Measurements from ENCODE around the gene GLUL. TPM values are rescaled to one million over a fixed set of nuclear protein-coding genes. Genes with fewer than 3 reads are reported as not detected.

GLUL gene
- over 10,000 TPM in 1 of 3 donors, 1,000 to 10,000 TPM in 2; 1,940 to 10,612 (median 2,824) TPM for total RNA-seq

GRCh38 chr1:182391362-182392049 is at the start of gene GLUL:
Gene GLUL, minus strand, starts transcription at chr1:182391790. Its CDS starts 3,053 bp downstream, at chr1:182388737.
- intact Hi-C loops (cut with DNase I; ENCODE audit: low total_unique reads): loop anchor here (5.0 to 10.0 kb wide), 2 partner anchors 249 to 297 kb away; no protein-coding TSS in a partner anchor
- peak; percentile 93 to 94 for DNase-seq (ENCODE audit: low spot score in 2 of 2)
- no peaks in the 10 kb centered on the region for H3K27me3 ChIP-seq
- TF ChIP-seq POLR2A (IDR thresholded peaks at IDR 0.05) (peak; percentile 97), POLR2AphosphoS5 (IDR thresholded peaks at IDR 0.05) (peak; percentile 91 to 99 (median 98))
- TF ChIP-seq, protein P1, sequence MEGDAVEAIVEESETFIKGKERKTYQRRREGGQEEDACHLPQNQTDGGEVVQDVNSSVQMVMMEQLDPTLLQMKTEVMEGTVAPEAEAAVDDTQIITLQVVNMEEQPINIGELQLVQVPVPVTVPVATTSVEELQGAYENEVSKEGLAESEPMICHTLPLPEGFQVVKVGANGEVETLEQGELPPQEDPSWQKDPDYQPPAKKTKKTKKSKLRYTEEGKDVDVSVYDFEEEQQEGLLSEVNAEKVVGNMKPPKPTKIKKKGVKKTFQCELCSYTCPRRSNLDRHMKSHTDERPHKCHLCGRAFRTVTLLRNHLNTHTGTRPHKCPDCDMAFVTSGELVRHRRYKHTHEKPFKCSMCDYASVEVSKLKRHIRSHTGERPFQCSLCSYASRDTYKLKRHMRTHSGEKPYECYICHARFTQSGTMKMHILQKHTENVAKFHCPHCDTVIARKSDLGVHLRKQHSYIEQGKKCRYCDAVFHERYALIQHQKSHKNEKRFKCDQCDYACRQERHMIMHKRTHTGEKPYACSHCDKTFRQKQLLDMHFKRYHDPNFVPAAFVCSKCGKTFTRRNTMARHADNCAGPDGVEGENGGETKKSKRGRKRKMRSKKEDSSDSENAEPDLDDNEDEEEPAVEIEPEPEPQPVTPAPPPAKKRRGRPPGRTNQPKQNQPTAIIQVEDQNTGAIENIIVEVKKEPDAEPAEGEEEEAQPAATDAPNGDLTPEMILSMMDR (IDR thresholded peaks at IDR 0.05): peak in 1 of 3 donors; percentile 14
- H3K9me3 ChIP-seq: no peaks in the 10 kb centered on the region
- H3K4me1 ChIP-seq: no peaks in the 10 kb centered on the region
- peaks cover 11% of the 10 kb centered on the region for H3K36me3 ChIP-seq
- peak within 1 kb of the TSS; percentile 86 to 96 (median 90) for H3K4me3 ChIP-seq
- peak within 1 kb of the TSS; percentile 99 for H3K27ac ChIP-seq

DNA sequence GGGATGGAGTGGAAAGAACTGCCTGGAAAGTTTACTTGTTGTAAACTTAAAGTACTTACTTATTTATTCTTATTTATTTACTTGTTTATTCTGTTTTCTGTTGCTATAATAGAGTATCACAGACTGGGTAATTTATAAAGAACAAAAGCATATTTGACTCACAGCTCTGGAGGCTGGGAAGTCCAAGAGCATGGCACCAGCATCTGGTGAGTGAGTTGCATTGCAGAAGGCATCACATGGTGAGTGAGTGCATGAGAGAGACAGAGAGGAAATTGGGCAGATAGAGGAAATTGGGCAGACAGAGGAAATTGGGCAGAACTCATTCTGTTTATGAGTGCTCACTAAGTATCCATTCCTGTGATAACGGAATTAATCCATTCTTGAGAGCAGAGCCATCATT is 46.7 kb upstream of the GLUL start:
- Histone ChIP-seq H3K27me3 (no peaks in the 10 kb centered on the region), H3K9me3 (peaks cover 0 to 6% of the 10 kb centered on the region in 2 donors), H3K36me3 (no peaks in the 10 kb centered on the region), H3K27ac (no peak overlapping the region), H3K4me1 (no peaks in the 10 kb centered on the region), H3K4me3 (no peak overlapping the region)
- TF ChIP-seq POLR2A (IDR thresholded peaks at IDR 0.05) (no peak), POLR2AphosphoS5 (IDR thresholded peaks at IDR 0.05) (no peak)
- TF ChIP-seq, protein P1 (IDR thresholded peaks at IDR 0.05): no peak
- intact Hi-C loops (cut with DNase I; ENCODE audit: low total_unique reads): no loop called here
- no peak for DNase-seq (ENCODE audit: low spot score in 2 of 2)

DNA sequence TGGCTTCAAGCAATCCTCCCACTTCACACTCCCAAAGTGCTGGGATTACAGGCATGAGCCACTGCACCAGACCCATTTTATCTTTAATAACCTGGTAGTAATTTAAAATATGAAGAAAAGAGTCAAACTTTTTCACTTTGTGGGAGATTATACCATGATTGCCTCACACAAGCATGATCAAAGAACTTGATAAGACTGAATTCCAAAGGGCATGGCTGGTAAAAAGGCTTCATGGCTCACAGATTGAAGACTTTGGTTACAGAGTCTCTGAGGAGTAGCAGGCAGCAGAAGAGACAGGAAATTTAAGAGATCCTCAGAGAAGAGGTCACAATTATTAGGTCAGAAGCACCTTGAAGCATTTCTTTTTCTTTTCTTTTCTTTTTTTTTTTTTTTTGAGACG is 42.0 kb upstream of the GLUL start:
- no peaks in the 10 kb centered on the region for H3K36me3 ChIP-seq
- H3K4me3 ChIP-seq: no peak overlapping the region
- H3K27me3 ChIP-seq: no peaks in the 10 kb centered on the region
- intact Hi-C loops (cut with DNase I; ENCODE audit: low total_unique reads): no loop called here
- DNase-seq (ENCODE audit: low spot score in 2 of 2): no peak
- TF ChIP-seq, protein P1 (IDR thresholded peaks at IDR 0.05): no peak
- TF ChIP-seq POLR2A (IDR thresholded peaks at IDR 0.05) (no peak), POLR2AphosphoS5 (IDR thresholded peaks at IDR 0.05) (no peak)
- no peak overlapping the region for H3K27ac ChIP-seq
- no peaks in the 10 kb centered on the region for H3K4me1 ChIP-seq
- H3K9me3 ChIP-seq: peaks cover 0 to 2% of the 10 kb centered on the region in 2 donors

DNA sequence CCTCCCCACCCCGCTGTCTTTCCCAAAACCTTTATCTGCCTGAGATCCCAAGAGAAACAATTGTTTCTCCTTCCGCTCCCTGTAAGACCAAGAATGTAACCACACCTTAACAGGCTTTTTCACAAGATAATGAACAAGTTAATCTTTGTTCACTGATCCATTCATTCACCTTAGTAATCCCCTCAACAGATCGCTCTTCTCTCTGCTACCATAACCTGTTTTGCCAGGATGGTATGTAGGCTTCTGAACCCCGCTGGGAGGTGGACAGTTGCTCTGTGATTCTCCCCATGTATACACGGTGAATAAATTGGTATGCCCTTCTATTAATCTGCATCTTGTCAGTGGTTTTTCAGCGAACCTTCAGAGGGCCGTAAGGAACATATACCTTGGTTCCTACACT is 39.7 kb upstream of the GLUL start:
- intact Hi-C loops (cut with DNase I; ENCODE audit: low total_unique reads): no loop called here
- Histone ChIP-seq H3K27ac (no peak overlapping the region), H3K4me3 (no peak overlapping the region), H3K9me3 (no peaks in the 10 kb centered on the region), H3K27me3 (no peaks in the 10 kb centered on the region), H3K36me3 (no peaks in the 10 kb centered on the region), H3K4me1 (no peaks in the 10 kb centered on the region)
- TF ChIP-seq POLR2AphosphoS5 (IDR thresholded peaks at IDR 0.05): no peak
- TF ChIP-seq POLR2A (IDR thresholded peaks at IDR 0.05): no peak
- TF ChIP-seq, protein P1 (IDR thresholded peaks at IDR 0.05): no peak
- DNase-seq (ENCODE audit: low spot score in 2 of 2): no peak

DNA sequence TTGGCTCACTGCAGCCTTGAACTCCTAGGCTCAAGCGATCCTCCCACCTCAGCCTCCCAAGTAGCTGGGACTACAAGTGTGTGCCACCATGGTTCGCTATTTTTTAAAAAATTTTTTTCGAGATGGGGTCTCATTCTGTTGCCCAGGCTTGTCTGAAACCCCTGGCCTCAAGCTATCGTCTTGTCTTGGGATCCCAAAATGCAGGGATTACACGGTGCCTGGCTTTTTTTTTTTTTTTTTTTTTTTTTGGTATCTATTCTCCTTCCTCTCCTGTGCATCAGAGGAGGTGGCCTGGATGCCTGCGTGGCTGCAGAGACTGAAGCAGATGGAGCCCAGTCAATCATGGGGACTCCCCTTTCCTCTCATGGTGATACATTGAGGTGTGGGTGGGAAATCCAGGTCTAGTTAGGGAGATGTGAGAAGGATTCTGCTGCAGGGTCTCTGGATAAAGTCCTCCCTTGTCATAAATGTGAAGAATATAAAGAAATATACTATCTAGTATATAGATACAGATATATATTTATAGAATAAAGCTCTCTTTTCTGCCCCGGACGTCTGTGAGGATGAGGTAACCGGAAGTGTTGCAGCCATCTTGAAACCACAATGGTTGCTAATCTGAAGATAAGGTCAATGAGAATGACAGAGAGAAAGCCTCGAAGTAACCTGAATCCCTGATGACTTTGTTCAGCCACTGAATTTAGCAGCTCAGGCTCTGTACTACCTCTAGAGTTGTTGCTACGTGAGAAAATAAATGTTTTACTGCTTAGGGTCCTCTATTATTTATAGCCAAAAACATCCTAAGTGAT is 38.9 kb upstream of the GLUL start:
- TF ChIP-seq POLR2AphosphoS5 (IDR thresholded peaks at IDR 0.05): no peak
- no peak for TF ChIP-seq POLR2A (IDR thresholded peaks at IDR 0.05)
- TF ChIP-seq, protein P1 (IDR thresholded peaks at IDR 0.05): no peak
- Histone ChIP-seq H3K27ac (no peak overlapping the region), H3K36me3 (no peaks in the 10 kb centered on the region), H3K27me3 (no peaks in the 10 kb centered on the region), H3K4me1 (no peaks in the 10 kb centered on the region), H3K9me3 (no peaks in the 10 kb centered on the region), H3K4me3 (no peak overlapping the region)
- no peak for DNase-seq (ENCODE audit: low spot score in 2 of 2)
- intact Hi-C loops (cut with DNase I; ENCODE audit: low total_unique reads): no loop called here

All from breast epithelium (tissue), 4 donors.